T-helper 1 cell treated with Interleukin-12 subunit alpha and Interleukin-12 subunit beta and Interleukin-4 antibody, amounts not matched to agents 30 μg/mL and 1 μg/mL, for 36 hours (primary cell): ENCODE measurements around the gene MRTO4.
A peak's percentile ranks its signal among the peaks of the same experiment; 100 is the strongest.
"Not testable (repeated sequence)": the region's sequence is repeated elsewhere in the genome, so short reads cannot be mapped to it uniquely, and the experiment has no call there.

Experiments
- H3K27ac Mint-ChIP-seq: one replicate; pipeline ENCODE4 v1.8.0; 2021; ENCODE audit warnings: mild to moderate bottlenecking, mixed read lengths
- H3K27me3 Mint-ChIP-seq: one replicate; pipeline ENCODE4 v1.8.0; 2021; ENCODE audit warnings: low read depth, mixed read lengths
- H3K36me3 Mint-ChIP-seq: one replicate; pipeline ENCODE4 v1.8.0; 2021; ENCODE audit warnings: low read depth, mixed read lengths
- H3K4me1 Mint-ChIP-seq: one replicate; pipeline ENCODE4 v1.8.0; 2021; ENCODE audit warnings: low read depth, mixed read lengths
- H3K4me3 Mint-ChIP-seq: one replicate; pipeline ENCODE4 v1.8.0; 2021; ENCODE audit warnings: mild to moderate bottlenecking, moderate library complexity, mixed read lengths
- H3K9me3 Mint-ChIP-seq: one replicate; pipeline ENCODE4 v1.8.0; 2021; ENCODE audit warnings: mixed read lengths

MRTO4 gene

DNA sequence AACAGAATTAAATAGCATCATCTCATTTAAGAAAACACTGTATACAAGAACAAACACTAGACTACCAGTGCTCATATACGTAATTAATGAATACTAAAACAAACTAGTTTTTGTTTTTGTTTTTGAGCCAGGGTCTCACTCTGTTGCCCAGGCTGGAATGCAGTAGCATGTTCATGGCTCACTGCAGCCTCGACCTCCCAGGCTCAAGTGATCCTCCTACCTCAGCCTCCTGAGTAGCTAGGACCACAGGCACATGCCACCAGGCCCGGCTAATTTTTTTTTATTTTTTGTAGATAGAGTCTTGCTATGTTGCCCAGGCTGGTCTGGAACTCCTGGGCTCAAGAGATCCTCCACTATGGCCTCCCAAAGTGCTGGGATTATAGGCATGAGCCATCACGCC, 35.0 kb upstream of the MRTO4 start:
- H3K4me3 Mint-ChIP-seq, H3K27me3 Mint-ChIP-seq, H3K27ac Mint-ChIP-seq, H3K9me3 Mint-ChIP-seq: not testable (repeated sequence)
- Mint-ChIP-seq H3K4me1 (peaks cover 32% of the 10 kb centered on the region), H3K36me3 (peaks cover 36% of the 10 kb centered on the region)

DNA sequence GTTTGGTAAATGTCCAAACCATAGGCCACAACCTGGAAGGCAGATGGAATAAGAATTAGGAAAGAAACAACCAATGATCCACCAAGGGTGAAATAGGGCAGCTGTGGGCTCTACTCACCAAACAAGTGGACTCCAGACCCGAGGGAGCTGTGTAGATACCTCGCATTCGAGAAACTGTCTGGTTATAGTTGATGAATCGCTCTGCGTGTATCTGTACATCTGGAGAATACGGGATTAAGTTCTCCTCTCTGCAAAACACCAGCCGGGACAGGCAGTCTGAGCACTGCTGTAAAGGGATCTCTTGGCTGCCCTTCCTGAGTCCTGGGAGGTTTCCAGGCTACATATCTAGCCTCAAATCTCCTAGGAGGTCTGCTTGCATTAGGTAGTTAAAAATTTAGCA, 32.2 kb upstream of the MRTO4 start:
- Mint-ChIP-seq H3K27me3 (no peaks in the 10 kb centered on the region), H3K4me1 (peaks cover 16% of the 10 kb centered on the region), H3K4me3 (no peak overlapping the region), H3K9me3 (no peaks in the 10 kb centered on the region), H3K27ac (no peak overlapping the region), H3K36me3 (peaks cover 36% of the 10 kb centered on the region)

DNA sequence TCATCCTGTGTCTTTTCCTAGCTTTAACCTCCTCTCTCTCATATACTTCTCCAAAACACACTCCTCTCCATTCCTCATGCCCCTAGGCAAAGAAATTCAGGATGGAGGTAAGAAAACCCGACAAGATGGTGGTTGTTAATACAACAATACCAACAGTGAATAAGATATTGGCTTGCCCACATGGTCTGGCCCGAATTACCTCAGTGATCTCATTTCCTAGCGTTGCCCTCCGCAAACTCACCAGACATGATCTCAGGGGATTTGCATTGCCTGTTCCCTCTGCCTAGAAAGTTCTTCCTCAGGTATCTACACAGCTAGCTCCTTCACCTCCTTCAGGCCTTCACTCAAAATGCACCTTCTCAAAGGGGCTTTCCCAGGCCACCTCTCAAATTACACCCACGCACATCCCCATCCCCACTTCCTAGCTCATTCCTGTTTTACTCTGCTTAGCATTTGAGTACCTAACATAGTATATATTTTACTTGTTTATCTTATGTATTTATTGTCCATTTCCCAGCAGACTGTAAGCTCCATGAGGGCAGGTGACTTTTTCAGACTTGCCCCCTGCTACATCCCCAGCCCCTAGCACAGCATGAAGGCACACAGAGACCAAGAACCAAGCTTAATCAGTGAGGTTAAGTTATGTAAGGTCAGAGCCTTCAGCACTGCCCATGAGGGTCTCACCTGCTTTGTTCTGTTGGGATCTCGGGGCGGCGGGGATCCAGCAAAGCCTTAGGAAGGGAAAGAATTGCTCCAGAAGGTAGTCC, 31.3 kb upstream of the MRTO4 start:
- H3K27me3 Mint-ChIP-seq: no peaks in the 10 kb centered on the region
- no peaks in the 10 kb centered on the region for H3K9me3 Mint-ChIP-seq
- H3K27ac Mint-ChIP-seq: peak overlapping the region; percentile 8
- peaks cover 39% of the 10 kb centered on the region for H3K36me3 Mint-ChIP-seq
- H3K4me1 Mint-ChIP-seq: peaks cover 13% of the 10 kb centered on the region
- H3K4me3 Mint-ChIP-seq: no peak overlapping the region

DNA sequence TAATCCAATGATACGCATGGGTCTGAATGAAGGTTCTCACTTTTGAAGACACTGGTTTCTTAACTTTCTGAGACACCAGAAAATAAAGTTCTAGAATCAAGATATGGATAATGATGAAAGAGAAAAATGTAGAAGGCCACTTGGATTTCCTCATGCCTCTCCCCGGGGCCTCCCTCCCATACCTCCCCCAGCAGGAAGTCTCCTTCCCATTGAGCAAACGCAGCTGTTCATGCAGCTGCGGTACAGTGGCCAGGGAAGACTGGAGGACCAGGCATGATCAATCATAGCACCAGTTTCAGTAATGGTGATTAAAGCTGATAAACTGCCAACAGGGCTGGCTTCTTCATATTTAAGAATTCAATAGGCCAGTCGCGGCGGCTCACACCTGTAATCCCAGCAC, 30.6 kb upstream of the MRTO4 start:
- no peaks in the 10 kb centered on the region for H3K27me3 Mint-ChIP-seq
- H3K27ac Mint-ChIP-seq: no peak overlapping the region
- no peak overlapping the region for H3K4me3 Mint-ChIP-seq
- no peaks in the 10 kb centered on the region for H3K9me3 Mint-ChIP-seq
- H3K4me1 Mint-ChIP-seq: peaks cover 12% of the 10 kb centered on the region
- peaks cover 42% of the 10 kb centered on the region for H3K36me3 Mint-ChIP-seq

DNA sequence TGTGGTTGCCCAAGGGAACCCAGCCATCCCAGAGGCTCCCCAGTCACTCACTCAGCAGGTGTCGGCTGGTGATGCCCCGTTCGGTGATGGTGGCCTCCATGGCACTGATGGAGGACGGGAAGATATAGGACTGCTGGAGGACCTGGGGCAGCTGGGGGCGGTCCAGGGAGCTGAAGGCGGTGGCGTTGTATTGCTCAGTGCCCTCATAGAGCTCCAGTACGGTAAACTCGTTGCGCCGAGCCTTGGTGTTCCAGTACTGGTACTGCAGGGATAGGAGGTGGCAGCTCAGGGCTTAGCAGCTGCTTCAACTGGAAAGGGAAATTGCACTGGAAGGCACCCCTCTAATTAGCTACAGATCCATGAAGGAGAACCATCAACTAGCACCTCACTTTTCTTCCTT, 29.0 kb upstream of the MRTO4 start:
- Mint-ChIP-seq H3K4me1 (peaks cover 14% of the 10 kb centered on the region), H3K27ac (no peak overlapping the region), H3K9me3 (no peaks in the 10 kb centered on the region), H3K27me3 (no peaks in the 10 kb centered on the region), H3K4me3 (no peak overlapping the region), H3K36me3 (peaks cover 52% of the 10 kb centered on the region)

DNA sequence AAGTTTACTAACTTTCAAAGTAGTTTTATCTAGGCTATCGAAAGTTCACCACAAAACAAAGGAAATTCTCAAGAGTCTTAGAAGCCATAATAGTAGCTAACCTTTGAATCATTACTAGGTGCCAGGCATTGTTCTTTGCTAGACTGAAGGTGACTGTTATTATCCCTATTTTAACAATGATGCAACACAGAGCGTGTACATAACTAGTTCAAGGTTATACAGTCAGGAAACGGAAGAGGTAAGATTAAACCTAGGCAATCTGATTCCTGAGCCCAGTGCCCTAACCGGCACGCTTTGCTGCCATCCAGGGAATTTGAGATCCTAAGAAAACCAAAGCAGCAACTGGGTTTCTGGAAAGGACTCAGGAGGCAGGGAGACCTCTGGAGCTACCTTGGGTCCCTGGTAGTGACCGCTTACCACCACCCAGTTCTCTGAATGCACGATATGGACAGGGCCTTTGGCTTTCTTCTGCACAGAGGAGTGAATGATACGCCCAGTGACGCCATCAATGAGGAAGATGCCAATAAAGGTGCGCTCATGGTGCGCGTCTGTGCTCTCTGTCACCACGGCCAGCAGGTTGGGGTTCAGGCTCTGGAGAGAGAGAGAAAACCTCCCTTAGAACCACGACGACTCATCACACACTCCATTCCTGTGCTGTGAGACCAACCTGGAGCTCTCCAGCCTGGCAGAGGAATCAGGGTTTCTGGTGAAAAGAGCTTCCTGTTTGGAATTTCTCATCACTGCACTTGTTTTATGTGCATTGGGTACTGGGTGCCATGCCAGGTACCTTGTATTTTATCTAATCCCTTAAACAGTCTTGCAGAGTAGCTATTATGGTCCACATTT, 28.4 kb upstream of the MRTO4 start:
- Mint-ChIP-seq H3K9me3 (no peaks in the 10 kb centered on the region), H3K27me3 (no peaks in the 10 kb centered on the region), H3K36me3 (peaks cover 50% of the 10 kb centered on the region), H3K4me3 (no peak overlapping the region), H3K27ac (no peak overlapping the region), H3K4me1 (peaks cover 14% of the 10 kb centered on the region)

DNA sequence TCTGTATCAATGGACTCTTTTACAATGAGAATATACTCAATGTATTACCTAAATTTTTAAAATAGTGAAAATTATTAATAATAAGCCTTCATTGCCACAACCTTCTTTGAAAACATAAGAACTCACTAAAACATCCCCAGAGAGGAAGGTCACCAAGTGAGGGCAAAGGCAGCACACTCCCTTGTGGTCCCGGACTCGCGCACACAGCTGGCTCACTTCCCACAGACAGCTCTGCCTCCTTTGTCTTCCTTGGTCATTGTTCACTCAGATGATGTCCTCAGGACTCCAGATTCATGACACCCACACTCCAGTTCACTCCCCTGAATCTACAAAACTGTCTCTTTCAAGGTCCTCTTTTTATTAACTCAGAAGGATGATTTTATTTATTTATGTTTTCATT, 22.4 kb upstream of the MRTO4 start:
- H3K36me3 Mint-ChIP-seq: peaks cover 34% of the 10 kb centered on the region
- no peak overlapping the region for H3K4me3 Mint-ChIP-seq
- no peaks in the 10 kb centered on the region for H3K9me3 Mint-ChIP-seq
- H3K27ac Mint-ChIP-seq: no peak overlapping the region
- no peaks in the 10 kb centered on the region for H3K27me3 Mint-ChIP-seq
- H3K4me1 Mint-ChIP-seq: peaks cover 2% of the 10 kb centered on the region

DNA sequence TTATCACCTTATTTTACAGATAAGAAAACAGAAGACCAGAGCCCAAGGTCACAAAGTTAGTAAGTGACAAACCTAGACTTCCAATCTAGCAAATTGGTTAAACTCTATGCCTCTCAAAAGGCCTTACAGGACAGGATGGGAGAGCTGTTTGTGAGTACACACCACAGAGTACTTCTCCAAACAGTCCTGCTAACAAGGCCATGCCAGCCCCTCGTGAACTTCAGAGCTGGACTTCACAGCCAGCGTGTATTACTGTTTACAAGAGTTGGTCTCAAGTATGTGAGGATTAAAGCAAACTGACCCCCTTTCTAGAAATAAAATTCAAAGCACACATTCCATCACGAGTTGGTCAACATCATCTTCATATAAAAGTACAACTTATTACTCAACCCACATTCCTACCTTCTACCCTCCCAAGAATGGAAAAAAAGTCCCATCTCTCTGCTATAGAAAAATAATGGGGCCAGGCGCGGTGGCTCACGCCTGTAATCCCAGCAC, 21.7 kb upstream of the MRTO4 start:
- H3K27ac Mint-ChIP-seq: no peak overlapping the region
- H3K36me3 Mint-ChIP-seq: peaks cover 28% of the 10 kb centered on the region
- H3K9me3 Mint-ChIP-seq: no peaks in the 10 kb centered on the region
- H3K4me1 Mint-ChIP-seq: peaks cover 2% of the 10 kb centered on the region
- no peaks in the 10 kb centered on the region for H3K27me3 Mint-ChIP-seq
- H3K4me3 Mint-ChIP-seq: no peak overlapping the region

DNA sequence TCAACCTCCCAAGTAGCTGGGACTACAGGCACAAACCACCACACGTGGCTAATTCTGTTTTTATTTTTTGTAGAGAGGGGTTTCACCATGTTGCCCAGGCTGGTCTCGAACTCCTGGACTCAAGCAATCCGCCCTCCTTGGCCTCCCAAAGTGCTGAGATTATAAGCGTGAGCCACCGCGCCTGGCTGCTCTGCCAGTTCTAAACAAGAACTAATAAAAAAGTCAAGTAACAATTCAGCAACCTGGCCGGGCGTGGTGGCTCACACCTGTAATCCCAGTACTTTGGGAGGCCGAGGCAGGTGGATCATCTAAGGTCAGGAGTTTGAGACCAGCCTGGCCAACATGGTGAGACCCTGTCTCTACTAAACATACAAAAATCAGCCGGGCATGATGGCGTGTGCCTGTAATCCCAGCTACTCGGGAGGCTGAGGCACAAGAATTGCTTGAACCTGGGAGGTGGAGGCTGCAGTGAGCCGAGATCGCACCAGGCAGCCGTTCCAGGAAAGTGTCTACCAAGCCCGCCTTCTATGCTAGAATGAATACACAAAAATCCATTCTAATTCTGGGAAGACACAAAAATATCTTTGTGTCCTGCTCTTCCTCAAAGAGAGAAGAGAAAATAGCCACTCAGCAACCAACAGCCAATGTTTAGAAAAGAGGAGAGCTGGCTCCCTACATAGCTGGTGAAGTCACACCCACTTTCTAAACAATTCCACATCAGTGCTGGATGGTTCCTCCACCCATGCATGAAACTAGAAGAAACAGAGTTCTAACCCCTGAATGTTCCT, 19.7 kb upstream of the MRTO4 start:
- not testable (repeated sequence) for H3K27ac Mint-ChIP-seq, H3K27me3 Mint-ChIP-seq, H3K9me3 Mint-ChIP-seq, H3K4me3 Mint-ChIP-seq, H3K4me1 Mint-ChIP-seq
- H3K36me3 Mint-ChIP-seq: peaks cover 21% of the 10 kb centered on the region

DNA sequence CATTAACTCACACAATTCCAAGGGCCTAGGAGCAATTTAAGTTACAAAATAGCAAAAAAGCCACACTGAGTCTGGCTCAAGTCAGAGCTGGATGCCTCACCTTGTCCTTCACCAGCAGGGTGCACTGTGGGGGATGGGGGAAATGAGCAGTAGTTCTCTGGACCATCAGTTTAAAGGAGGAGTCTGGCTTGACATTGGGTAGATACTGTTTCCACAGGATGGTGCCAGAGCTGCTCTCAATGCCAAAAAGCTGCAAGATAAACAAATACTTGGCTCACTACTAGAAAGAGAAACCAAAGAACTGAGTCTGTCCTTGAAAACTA, 19.1 kb upstream of the MRTO4 start:
- no peaks in the 10 kb centered on the region for H3K9me3 Mint-ChIP-seq
- no peaks in the 10 kb centered on the region for H3K27me3 Mint-ChIP-seq
- no peaks in the 10 kb centered on the region for H3K4me1 Mint-ChIP-seq
- no peak overlapping the region for H3K27ac Mint-ChIP-seq
- H3K36me3 Mint-ChIP-seq: peaks cover 20% of the 10 kb centered on the region
- no peak overlapping the region for H3K4me3 Mint-ChIP-seq

DNA sequence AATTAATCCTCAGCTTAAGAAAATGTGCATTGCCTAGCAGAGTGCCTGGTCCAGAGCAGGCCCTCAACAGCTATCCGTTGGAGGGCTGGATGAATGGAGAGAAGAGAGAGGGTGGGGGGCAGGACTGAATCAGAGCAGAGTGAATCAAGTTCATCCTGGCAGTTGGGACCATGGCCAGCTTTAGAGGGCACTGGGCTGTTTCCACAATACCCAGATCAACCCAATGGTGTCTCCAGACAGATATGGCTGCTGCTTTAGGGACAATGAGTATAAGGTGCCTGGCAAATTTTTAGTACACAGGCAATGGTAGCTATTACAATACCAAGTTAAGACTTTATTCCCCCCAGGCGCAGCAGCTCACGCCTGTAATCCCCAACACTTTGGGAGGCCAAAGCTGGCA, 17.4 kb upstream of the MRTO4 start:
- no peaks in the 10 kb centered on the region for H3K4me1 Mint-ChIP-seq
- H3K27ac Mint-ChIP-seq: no peak overlapping the region
- peaks cover 25% of the 10 kb centered on the region for H3K36me3 Mint-ChIP-seq

DNA sequence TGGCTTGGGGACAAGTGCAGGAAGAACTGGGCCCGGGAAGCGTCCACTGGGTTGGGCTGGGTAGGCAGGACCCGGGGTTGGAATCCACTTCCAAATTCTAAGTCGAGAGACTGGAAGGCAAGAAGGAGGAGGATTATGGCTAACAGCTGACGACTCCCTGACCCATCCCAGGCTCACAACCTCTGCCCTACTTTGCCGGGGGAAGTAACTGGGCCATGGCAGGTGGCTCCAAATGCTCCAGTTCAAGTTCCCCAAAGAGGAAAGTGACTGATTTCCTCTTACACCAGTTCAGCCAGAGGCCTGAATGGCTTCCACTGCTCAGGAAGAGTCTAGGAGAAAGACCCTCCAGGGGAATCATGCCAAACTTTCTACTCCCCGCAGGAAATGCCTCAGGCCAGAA, 11.7 kb upstream of the MRTO4 start:
- H3K27me3 Mint-ChIP-seq: no peaks in the 10 kb centered on the region
- peaks cover 44% of the 10 kb centered on the region for H3K36me3 Mint-ChIP-seq
- H3K4me1 Mint-ChIP-seq: no peaks in the 10 kb centered on the region
- H3K27ac Mint-ChIP-seq: no peak overlapping the region
- H3K9me3 Mint-ChIP-seq: no peaks in the 10 kb centered on the region
- no peak overlapping the region for H3K4me3 Mint-ChIP-seq

More for the DNA sequence above, 17.4 kb upstream of the MRTO4 start:
- Mint-ChIP-seq H3K27me3 (no peaks in the 10 kb centered on the region), H3K9me3 (no peaks in the 10 kb centered on the region), H3K4me3 (no peak overlapping the region)

DNA sequence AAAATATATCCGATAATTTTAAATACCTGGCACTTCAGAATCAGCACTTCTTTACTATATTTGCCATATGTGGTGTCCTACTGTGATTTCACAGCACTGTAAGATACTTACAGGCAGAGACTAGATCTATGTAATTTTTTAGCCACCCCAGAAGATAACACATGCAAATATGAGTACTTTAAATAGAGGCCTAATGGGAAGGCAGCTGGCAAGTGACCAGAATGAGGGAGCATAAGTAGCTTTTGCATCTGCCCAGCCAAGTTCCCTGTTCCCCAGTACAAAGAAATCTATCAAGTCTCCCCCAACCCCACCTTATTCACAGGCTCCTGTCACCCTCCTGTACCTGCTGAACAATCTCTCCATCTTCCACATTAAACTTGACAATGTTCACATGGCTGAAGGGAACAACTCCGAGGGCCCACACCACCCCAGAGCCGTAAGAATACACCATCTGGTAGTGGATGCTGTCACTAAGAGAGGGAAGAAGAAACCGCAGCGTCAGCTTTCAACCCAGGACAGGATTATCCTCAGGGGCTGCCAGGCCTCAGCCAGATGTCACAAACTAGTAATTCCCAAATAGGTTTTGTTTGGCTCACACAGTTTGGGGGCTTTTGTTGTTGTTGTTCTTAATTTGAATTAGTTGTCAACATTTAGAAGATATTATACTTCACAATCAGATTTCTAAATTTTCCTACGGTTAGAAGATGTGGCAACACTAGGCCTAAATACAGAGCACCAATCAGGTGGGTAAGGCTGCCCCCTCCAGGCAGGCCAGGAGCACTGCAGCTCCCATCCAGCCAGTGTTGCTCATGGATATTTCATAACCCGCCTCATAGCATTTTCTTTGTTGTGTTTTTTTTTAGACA, 10.7 kb upstream of the MRTO4 start:
- H3K4me1 Mint-ChIP-seq: no peaks in the 10 kb centered on the region
- no peaks in the 10 kb centered on the region for H3K9me3 Mint-ChIP-seq
- no peak overlapping the region for H3K4me3 Mint-ChIP-seq
- no peak overlapping the region for H3K27ac Mint-ChIP-seq
- peaks cover 45% of the 10 kb centered on the region for H3K36me3 Mint-ChIP-seq
- no peaks in the 10 kb centered on the region for H3K27me3 Mint-ChIP-seq
